Transverse colon (tissue), 4 donors: ENCODE measurements around the gene GAR1. TPM values are rescaled to one million over a fixed set of nuclear protein-coding genes. Genes with fewer than 3 reads are reported as not detected.

Experiments used
- DNase-seq: peaks from one replicate; pipeline ENCODE4 v3.0.0-alpha.2; 2019
- H3K27ac ChIP-seq, 4 donors: fragments of 200-600 bp; sonication (generic); 2 replicates each; pipeline ENCODE4 v1.5.1; 2016 to 2018; ENCODE audit warnings: inconsistent platforms in 4 of 4
- H3K27me3 ChIP-seq: fragments of 200-600 bp; sonication (generic); 2 replicates; pipeline ENCODE4 v1.5.1; 2017; ENCODE audit warnings: inconsistent platforms
- H3K36me3 ChIP-seq, 4 donors: fragments of 200-600 bp; sonication (generic); 2 replicates each; pipeline ENCODE4 v1.5.1; 2017 to 2019; ENCODE audit warnings: inconsistent platforms in 4 of 4
- H3K4me1 ChIP-seq, 4 donors: fragments of 200-600 bp; sonication (generic); 2 replicates each; pipeline ENCODE4 v1.5.1; 2017 to 2020; ENCODE audit warnings: inconsistent platforms in 4 of 4
- H3K4me3 ChIP-seq, 4 donors: fragments of 200-600 bp; sonication (generic); 1 replicate in 1 of 4; 2 replicates in 3 of 4; pipeline versions ENCODE4 v1.5.1 to v1.6.1; 2017 to 2019; ENCODE audit warnings: inconsistent platforms in 4 of 4
- H3K9me3 ChIP-seq, 2 donors: fragments of 200-600 bp; sonication (generic); 2 replicates each; pipeline ENCODE4 v1.5.1; 2017 to 2019; ENCODE audit warnings: inconsistent platforms in 2 of 2
- EP300 ChIP-seq: sonication (generic); formaldehyde crosslinking; IDR thresholded peaks from one replicate; pipeline ENCODE4 v1.6.1; 2017; ENCODE audit warnings: antibody characterized with exemption, low read depth
- POLR2A ChIP-seq: fragments of 450-650 bp; IDR thresholded peaks from one replicate; pipeline ENCODE4 v1.6.1; 2016; ENCODE audit warnings: antibody characterized with exemption, mild to moderate bottlenecking, moderate library complexity
- POLR2AphosphoS5 ChIP-seq, 3 donors: sonication (generic); formaldehyde crosslinking; IDR thresholded peaks; one replicate each; pipeline ENCODE4 v1.6.1; 2016; ENCODE audit warnings: antibody characterized with exemption in 3 of 3
- WGBS, 2 donors: methylation state at CpG; one replicate each; pipeline ENCODE4 v1.1.5; 2018; ENCODE audit warnings: low coverage in 1 of 2; 5-methylcytosine and 5-hydroxymethylcytosine counted together
- in situ Hi-C, 4 donors: fragments of 200-750 bp; cut with MboI; loops; one replicate each; pipeline versions ENCODE4 v1.15.0 to v1.15.1; 2017; ENCODE audit warnings: low sequenced_read_pairs in 3 of 4, low pct_ligation_motif_present in 1 of 4, low pct_unique_long_range_greater_than_20kb in 1 of 4
- intact Hi-C: fragments of 100-400 bp; cut with DNase I; formaldehyde crosslinking; loops from one replicate; pipeline ENCODE4 v1.15.1; 2023; ENCODE audit warnings: low total_unique reads
- total RNA-seq, 4 donors: library from RNA; depleted of rRNA; stranded (reverse); fragments of >200 nt; gene quantifications; one replicate each; pipeline ENCODE4 v1.1.0, GENCODE V29; 2016
- TF ChIP-seq, protein P1 (sequence below), 5 experiments: fragments of 200-600 bp in 3 of 5; fragments of 450-650 bp in 2 of 5; sonication (generic) in 3 of 5; IDR thresholded peaks; 1 replicate in 2 of 5; 2 replicates in 3 of 5; pipeline ENCODE4 v1.5.1; 2016 to 2017; ENCODE audit warnings: antibody characterized with exemption in 5 of 5, inconsistent platforms in 3 of 5, mild to moderate bottlenecking in 2 of 5, moderate library complexity in 1 of 5

Gene GAR1
- total RNA-seq, 4 donors from 2014 or later: 1.9 to 8.3 (median 5.3) TPM; not detected in 1

DNA sequence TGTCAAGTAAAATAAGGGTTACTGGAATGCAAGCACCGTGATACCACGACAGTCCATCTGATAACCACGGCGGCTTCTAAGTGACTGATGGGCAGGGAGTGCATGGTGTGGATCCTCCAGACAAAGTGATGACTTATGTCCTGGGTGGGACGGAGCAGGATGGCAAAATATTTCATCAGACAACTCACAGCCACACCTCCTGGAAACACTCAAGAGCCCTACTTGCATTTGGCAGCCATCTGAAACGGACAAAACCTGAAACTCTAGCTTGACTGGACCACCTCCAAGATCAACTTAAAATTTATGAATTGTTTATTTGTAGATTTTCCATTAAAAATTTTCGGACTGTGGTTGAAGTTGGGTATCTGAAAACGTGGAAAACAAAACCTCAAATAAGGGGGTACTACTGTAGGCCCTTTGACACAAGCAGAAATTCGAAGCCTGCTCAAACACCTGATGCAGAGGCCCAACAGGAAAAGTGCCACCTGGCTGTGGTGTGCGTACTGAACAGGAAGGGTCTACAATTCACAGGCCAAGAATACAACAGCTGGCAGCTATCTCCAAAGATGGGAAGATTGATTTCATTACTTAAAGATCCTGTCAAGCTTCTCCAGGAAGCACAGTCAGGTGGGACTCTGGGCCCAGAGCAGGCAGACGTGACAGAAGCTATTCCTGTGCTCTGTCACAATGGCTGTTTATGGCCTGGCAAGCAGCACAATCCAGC is 58.4 kb downstream of the GAR1 start:
- Histone ChIP-seq H3K4me3 (no peak overlapping the region), H3K36me3 (no peaks in the 10 kb centered on the region), H3K9me3 (no peaks in the 10 kb centered on the region), H3K27me3 (no peaks in the 10 kb centered on the region), H3K4me1 (no peaks in the 10 kb centered on the region), H3K27ac (no peak overlapping the region)
- WGBS, 2 donors: 62% methylated on average over 11 of the region's 11 CpGs; no CpG with 5 or more reads in 1 of the 2 donors
- TF ChIP-seq, protein P1, sequence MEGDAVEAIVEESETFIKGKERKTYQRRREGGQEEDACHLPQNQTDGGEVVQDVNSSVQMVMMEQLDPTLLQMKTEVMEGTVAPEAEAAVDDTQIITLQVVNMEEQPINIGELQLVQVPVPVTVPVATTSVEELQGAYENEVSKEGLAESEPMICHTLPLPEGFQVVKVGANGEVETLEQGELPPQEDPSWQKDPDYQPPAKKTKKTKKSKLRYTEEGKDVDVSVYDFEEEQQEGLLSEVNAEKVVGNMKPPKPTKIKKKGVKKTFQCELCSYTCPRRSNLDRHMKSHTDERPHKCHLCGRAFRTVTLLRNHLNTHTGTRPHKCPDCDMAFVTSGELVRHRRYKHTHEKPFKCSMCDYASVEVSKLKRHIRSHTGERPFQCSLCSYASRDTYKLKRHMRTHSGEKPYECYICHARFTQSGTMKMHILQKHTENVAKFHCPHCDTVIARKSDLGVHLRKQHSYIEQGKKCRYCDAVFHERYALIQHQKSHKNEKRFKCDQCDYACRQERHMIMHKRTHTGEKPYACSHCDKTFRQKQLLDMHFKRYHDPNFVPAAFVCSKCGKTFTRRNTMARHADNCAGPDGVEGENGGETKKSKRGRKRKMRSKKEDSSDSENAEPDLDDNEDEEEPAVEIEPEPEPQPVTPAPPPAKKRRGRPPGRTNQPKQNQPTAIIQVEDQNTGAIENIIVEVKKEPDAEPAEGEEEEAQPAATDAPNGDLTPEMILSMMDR (IDR thresholded peaks at IDR 0.05): no peak
- TF ChIP-seq EP300: no peak
- TF ChIP-seq POLR2A: no peak
- TF ChIP-seq POLR2AphosphoS5 (IDR thresholded peaks at IDR 0.05): no peak
- intact Hi-C loops (no loop called here), in situ Hi-C loops (no loop called here)
- DNase-seq: no peak

Other genes starting within 250 kb of the GAR1 start
- gene CASP6, start 112.3 kb upstream of the GAR1 start, total RNA-seq: 10 to 100 TPM; 34.4 to 87.7 (median 58.9) TPM
- gene PLA2G12A, start 85.7 kb upstream of the GAR1 start, total RNA-seq: 10 to 100 TPM; 17.3 to 42.6 (median 29.7) TPM
- 1 to 10 TPM in 3 of 4 donors, not detected in 1; 1.9 to 5.6 (median 4.1) TPM for gene CFI, start 13.8 kb upstream of the GAR1 start, total RNA-seq
- gene RRH, start 12.2 kb downstream of the GAR1 start, total RNA-seq: not detected
- under 1 TPM in 2 of 4 donors, not detected in 2; 0.14 to 0.16 TPM for gene LRIT3, start 32.3 kb downstream of the GAR1 start, total RNA-seq
- 1 to 10 TPM in 2 of 4 donors, under 1 TPM in 2; 0.79 to 3.1 (median 1.1) TPM for gene EGF, start 97.1 kb downstream of the GAR1 start, total RNA-seq